GM19328 (cell line): Measurements from ENCODE around the gene IL25.
"Not testable (repeated sequence)": the region's sequence is repeated elsewhere in the genome, so short reads cannot be mapped to it uniquely, and the experiment has no call there.

Experiments
- ATAC-seq: cut with Tn5 transposase; IDR thresholded peaks from one replicate; pipeline ENCODE4 v1.9.1; 2021; ENCODE audit warnings: mild to moderate bottlenecking, moderate library complexity; ENCODE audit not compliant: unreplicated experiment

The IL25 gene

DNA sequence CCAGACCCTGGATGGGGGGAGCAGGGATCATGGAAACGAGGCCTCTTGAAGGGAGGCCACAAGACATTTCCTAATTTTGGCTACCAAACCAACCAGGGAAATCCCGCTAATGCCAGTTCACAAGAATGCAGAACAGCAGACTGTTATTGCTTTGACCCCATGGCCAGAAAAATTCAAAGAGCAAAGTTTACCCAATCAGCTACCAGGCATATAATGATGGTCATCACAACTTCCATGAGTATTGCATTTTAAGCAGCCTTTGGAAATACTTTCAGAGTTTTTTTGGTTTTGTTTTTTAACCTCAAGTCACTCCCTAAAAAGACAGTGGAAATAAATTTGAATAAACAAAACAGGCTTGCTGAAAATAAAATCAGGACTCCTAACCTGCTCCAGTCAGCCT lies at the start of gene IL25:
TSS of gene IL25 (plus strand) at position 301 of the 400 bp plus-strand sequence.
- ATAC-seq, result no peak

- no peak for ATAC-seq
These were observed 48.7 kb upstream of the IL25 start for GRCh38 chr14:23323838-23324454.

DNA sequence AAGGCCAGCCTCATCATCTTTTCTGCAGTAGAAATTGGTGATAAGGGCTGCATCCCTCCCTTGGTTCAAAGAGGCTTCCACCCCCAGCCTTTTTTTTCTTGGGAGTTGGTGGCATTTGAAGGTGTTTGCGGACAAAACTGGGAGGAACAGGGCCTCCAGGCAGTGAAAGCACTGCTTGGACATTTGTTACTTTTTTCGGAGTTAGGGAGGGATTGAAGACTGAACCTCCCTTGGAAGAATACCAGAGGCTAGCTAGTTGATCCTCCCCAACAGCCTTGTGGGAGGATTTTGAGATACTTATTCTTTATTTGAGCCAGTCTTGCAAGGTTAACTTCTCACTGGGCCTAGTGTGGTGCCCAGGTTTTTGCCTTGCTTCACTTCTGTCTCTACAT lies 48.2 kb upstream of the IL25 start:
- ATAC-seq, result no peak

DNA sequence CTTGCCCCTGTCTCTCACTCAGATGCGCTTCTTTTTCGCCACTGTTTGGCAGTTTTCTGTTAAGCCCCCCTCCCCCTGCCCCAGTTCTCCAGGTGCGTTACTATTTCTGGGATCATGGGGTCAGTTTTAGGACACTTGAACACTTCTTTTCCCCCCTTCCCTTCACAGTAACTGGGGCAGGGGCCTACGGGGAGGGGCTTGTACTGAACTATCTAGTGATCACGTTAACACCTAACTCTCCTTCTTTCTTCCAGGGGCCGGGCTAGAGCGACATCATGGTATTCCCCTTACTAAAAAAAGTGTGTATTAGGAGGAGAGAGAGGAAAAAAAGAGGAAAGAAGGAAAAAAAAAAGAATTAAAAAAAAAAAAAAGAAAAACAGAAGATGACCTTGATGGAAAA lies 47.6 kb upstream of the IL25 start:
- ATAC-seq, result no peak

DNA sequence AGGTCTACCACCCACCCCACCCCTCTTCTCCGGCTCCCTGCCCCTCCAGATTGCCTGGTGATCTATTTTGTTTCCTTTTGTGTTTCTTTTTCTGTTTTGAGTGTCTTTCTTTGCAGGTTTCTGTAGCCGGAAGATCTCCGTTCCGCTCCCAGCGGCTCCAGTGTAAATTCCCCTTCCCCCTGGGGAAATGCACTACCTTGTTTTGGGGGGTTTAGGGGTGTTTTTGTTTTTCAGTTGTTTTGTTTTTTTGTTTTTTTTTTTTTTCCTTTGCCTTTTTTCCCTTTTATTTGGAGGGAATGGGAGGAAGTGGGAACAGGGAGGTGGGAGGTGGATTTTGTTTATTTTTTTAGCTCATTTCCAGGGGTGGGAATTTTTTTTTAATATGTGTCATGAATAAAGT lies 46.9 kb upstream of the IL25 start:
- ATAC-seq, result not testable (repeated sequence)

DNA sequence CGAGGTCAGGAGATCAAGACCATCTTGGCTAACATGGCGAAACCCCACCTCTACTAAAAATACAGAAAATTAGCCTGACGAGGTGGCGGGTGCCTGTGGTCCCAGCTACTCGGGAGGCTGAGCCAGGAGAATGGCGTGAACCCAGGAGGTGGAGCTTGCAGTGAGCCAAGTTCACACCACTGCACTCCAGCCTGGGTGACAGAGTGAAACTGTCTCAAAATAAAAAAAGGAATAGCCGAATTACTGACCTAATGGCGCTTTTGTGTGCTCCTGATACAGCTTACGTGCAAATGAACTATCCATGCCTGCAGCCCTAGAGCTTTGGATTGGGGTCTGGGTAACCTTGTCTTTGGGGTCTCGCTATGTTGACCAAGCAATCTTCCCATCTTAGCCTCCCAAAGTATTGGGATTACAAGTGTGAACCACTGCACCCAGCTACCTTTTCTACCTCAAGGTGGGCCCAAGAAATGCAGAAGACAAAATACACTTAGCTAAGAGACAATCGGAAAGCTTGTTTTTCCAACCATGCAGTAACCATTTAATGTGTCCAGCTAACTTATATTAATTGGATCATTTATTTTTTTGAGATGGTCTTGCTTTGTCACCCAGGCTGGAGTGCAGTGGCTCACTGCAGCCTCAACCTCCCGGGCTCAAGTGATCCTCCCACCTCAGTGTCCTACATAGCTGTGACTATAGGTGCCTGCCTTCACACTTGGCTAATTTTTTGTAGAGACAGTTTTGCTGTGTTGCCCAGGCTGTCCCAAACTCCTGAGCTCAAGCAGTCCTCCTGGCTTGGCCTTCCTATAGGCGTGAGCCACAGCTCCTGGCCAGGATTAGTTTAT lies 45.9 kb upstream of the IL25 start:
- ATAC-seq, result no peak

- no peak for ATAC-seq
These were observed 44.5 kb upstream of the IL25 start for GRCh38 chr14:23327947-23328744.

DNA sequence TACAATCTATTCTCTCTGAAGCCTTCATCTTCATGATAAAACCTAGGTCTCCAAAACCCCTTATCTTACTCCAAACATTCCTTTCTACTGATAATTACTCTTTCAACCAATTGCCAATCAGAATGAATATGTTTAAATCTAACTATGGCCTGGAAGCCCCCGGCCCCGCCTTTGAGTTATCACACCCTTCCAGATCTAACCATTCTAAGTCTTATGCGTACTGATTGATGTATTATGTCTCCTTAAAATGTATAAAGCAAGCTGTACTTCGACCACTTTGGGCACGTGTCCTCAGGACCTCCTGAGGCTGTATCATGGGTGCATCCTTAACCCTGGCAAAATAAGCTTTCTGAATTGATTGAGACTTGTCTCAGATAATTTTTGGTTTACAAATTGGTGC lies 37.0 kb upstream of the IL25 start:
- ATAC-seq, result no peak

DNA sequence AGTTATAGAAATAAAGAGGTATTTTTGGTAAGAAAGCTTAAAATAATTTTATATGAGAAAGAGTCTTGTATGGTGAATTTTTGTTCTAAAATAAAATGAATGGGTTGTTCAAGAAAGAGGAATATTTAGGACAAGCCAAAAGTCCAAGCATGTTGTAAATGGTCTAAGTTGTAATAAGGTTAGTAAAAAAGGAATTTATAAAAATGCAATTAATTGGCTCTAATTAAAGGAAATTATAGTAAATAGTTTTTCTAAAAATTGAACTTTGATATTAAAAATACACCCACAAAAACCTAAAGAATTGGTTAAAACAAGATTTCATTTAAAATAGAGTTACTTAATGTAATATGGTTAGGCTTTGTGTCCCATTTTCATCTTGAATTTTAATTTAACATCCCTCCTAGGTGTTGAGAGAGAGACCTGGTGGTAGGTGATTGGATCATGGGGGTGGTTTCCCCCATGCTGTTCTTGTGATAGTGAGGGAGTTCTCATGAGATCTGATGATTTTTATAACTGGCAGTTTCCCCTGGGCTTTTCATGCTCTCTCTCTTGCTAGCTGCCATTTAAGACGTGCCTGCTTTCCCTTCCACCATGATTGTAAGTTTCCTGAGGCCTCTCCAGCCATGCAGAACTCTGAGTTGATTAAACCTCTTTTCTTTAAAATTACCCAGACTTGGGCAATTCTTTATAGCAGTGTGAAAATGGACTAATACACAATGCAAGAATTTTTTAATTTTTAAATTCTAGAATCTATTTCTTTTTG lies 32.9 kb upstream of the IL25 start:
- no peak for ATAC-seq

- no peak for ATAC-seq
These were observed 28.1 kb upstream of the IL25 start for GRCh38 chr14:23344481-23344880.

- ATAC-seq, result no peak
These were observed 26.5 kb upstream of the IL25 start for GRCh38 chr14:23345987-23346692.

DNA sequence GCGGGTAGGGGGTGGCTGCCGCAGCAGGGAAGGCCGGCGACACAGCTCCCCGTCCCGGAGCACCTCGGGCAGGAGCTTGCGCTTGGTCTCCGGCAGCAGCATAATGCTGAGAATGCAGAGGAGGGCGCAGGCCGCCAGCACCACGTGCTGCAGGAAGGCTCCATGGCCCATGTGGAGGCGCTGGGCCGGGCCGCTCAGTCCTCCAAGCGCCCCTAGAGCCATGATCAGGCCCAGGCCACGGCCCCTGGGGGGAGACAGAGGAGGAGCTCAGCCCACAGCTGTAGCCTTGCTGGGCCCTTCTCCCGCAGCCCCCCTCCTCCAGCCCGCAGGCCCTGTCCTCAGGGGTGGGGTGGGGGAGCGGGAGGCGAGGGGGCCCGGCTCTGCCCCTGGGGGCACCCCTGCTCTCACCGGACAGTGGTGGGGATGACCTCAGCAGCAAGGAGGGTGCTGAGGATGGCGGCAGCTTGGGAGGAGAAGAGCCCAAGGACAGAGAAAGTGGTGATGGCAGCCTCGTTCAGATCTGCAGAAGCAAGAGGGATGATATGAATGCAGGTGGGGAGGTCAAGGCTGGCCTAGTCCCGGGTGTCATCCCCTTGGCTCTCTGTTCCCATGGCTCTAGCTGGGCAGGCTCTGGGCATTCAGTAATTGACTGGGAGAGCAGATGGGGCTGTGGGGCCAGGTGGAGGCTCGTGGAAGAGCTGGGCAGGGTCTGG lies 25.8 kb upstream of the IL25 start:
- ATAC-seq, result no peak

DNA sequence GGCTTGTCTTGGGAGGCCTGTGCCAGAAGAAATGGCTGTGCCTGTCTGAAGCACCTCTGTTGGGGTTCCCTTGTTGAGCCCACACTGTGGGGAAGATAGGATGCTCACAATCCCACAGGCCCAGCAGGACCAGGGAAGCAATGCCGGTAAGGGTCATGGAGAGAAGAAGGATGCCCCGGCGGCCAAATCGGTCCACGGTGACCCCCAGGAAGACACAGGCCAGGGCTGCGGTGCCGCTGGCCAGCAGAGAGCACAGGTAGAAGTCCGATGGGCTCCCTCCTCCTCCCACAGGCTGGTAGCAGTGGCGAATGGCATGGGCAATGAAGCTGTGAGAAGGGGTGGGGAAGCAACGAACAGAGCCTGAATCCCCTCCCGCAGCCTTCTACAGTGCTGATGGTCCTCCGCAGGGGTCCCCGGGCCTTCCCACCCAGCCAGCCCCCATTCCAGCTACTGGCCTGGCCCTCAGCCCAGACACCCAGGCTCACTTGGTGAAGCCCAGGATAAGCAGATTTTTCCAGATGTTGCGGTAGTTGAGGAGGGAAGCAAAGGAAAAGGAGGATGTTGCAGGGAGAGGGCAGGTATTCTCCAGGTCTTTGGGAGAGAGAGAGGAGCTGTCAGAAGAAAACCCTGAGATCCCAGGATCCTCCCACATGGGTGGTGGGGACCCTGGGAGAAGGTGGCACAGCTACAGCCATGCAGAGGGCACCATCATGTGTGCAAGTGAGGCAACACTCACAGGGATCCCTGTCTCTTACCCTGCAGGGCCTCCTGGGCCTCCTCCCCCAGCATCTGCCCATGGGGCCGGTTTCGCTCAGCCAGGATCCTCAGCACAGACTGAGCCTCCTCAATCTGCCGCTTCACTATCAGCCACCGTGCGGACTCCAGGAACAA lies 25.0 kb upstream of the IL25 start:
- no peak for ATAC-seq

DNA sequence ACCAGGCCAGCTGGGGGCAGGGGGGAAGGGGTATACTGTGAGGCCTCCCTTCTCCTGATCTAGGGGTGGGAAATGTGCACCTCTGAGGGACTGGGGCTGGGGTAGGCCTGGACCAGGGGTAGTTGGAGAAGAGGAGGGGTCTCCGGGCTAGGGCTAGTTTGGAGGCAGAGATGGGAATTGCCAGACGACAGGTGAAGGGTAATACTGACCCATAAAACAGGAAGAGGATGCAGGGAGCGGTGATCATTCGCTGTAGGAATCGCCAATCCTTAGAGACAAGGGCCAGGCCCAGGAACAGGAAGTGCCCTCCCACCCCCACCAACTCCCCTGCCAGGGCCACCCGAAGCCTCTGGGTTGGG lies 24.3 kb upstream of the IL25 start:
- no peak for ATAC-seq

DNA sequence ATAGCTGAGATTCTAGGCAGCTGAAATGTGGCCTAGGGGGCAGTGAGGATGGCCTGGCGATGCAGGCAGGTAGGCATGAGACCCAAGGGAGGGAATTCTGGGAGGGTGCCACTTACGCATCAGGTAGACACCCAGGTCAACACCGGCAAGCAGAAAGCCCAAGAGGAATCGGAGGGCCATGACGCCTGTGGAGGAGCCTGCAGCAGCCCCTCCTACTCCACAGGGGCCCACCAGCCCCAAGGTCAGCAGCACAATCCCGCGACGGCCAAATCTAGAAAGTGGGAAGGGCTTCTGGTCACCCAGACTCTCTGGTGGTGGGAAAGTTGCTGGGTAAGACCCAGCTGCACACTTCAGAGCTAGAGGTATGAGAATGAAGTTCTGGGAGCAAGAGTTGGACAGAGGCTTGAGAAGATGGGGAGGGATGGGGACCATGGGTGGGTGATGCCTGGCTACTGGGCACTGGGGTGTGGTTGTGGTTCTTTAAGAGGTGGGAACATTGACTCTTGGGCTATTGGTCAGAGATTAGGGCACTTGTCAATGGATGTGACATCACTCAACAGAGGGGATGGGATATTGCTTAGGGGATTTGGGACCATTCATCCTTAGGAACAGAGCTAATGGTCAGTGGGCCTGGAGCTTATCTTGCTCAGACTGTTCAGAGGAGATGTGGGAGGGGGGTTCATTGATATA lies 23.3 kb upstream of the IL25 start:
- no peak for ATAC-seq

- no peak for ATAC-seq
These were observed 20.7 kb upstream of the IL25 start for GRCh38 chr14:23351681-23352505.
